Suppressor macrophage treated with lipopolysaccharide for 4 hours (primary cell): ENCODE results near the gene CLEC3B.
A peak's percentile ranks its signal among the peaks of the same experiment; 100 is the strongest.
"Not testable (repeated sequence)": the region's sequence is repeated elsewhere in the genome, so short reads cannot be mapped to it uniquely, and the experiment has no call there.

Source experiments
- DNase-seq: peaks from one replicate; pipeline ENCODE4 v3.0.0-alpha.2; 2020

The CLEC3B gene

GRCh38 chr3:45026038-45026437 lies at the start of gene CLEC3B:
Gene CLEC3B (plus strand): TSS chr3:45026303. CDS start chr3:45026363, 60 bp downstream.
- DNase-seq = no peak

GRCh38 chr3:44981220-44981619 lies 44.9 kb upstream of the CLEC3B start:
- no peak for DNase-seq

- peak; percentile 26 for DNase-seq
These were observed 44.4 kb upstream of the CLEC3B start for GRCh38 chr3:44981751-44982150.

GRCh38 chr3:44982817-44983216 lies 43.3 kb upstream of the CLEC3B start:
- DNase-seq = no peak

- no peak for DNase-seq
These were observed 42.6 kb upstream of the CLEC3B start for GRCh38 chr3:44983484-44983941.

- peak; percentile 16 for DNase-seq
These were observed 41.8 kb upstream of the CLEC3B start for GRCh38 chr3:44984335-44984734.

- DNase-seq = not testable (repeated sequence)
These were observed 39.8 kb upstream of the CLEC3B start for GRCh38 chr3:44986330-44986729.

GRCh38 chr3:44987332-44987731 lies 38.8 kb upstream of the CLEC3B start:
- DNase-seq = no peak

- DNase-seq = peak; percentile 25
These were observed 38.0 kb upstream of the CLEC3B start for GRCh38 chr3:44988073-44988472.

GRCh38 chr3:44989141-44989540 lies 37.0 kb upstream of the CLEC3B start:
- DNase-seq = no peak

GRCh38 chr3:44989636-44990373 lies 36.3 kb upstream of the CLEC3B start:
- peak; percentile 38 for DNase-seq

GRCh38 chr3:44991326-44991725 lies 34.8 kb upstream of the CLEC3B start:
- DNase-seq = no peak

GRCh38 chr3:44992555-44993470 lies 33.3 kb upstream of the CLEC3B start:
- DNase-seq = peak; percentile 32

GRCh38 chr3:44993471-44994205 lies 32.5 kb upstream of the CLEC3B start:
- no peak for DNase-seq

GRCh38 chr3:44995142-44995770 lies 30.8 kb upstream of the CLEC3B start:
- DNase-seq = no peak

- DNase-seq = no peak
These were observed 29.5 kb upstream of the CLEC3B start for GRCh38 chr3:44996556-44996969.

- DNase-seq = no peak
These were observed 26.3 kb upstream of the CLEC3B start for GRCh38 chr3:44999782-45000181.

- no peak for DNase-seq
These were observed 25.3 kb upstream of the CLEC3B start for GRCh38 chr3:45000823-45001222.

GRCh38 chr3:45001738-45002137 lies 24.4 kb upstream of the CLEC3B start:
- no peak for DNase-seq

GRCh38 chr3:45002139-45002660 lies 23.9 kb upstream of the CLEC3B start:
- DNase-seq = no peak

GRCh38 chr3:45002720-45003119 lies 23.4 kb upstream of the CLEC3B start:
- DNase-seq = no peak

GRCh38 chr3:45003406-45003805 lies 22.7 kb upstream of the CLEC3B start:
- DNase-seq = no peak
